Chondrocyte (in vitro differentiated cells): ENCODE results near the gene SDC1. TPM values are rescaled to one million over a fixed set of nuclear protein-coding genes. Genes with fewer than 3 reads are reported as not detected.

ENCODE experiments used
- DNase-seq: peaks from one replicate; pipeline ENCODE4 v3.0.0; 2021; ENCODE audit warnings: mixed read lengths, low spot score
- H3K27ac Mint-ChIP-seq: one replicate; pipeline ENCODE4 v1.8.0; 2021; ENCODE audit warnings: mild to moderate bottlenecking, moderate library complexity, mixed read lengths; ENCODE audit not compliant: unreplicated experiment
- H3K27me3 Mint-ChIP-seq: 2 replicates; pipeline ENCODE4 v1.8.0; 2021; ENCODE audit warnings: low read depth, mixed read lengths
- H3K36me3 Mint-ChIP-seq: 2 replicates; pipeline ENCODE4 v1.8.0; 2021; ENCODE audit warnings: low read depth, mixed read lengths
- H3K4me1 Mint-ChIP-seq: 2 replicates; pipeline ENCODE4 v1.8.0; 2021; ENCODE audit warnings: low read depth, mild to moderate bottlenecking, mixed read lengths
- H3K4me3 Mint-ChIP-seq: one replicate; pipeline ENCODE4 v1.8.0; 2021; ENCODE audit warnings: mild to moderate bottlenecking, moderate library complexity, mixed read lengths; ENCODE audit not compliant: unreplicated experiment
- H3K9me3 Mint-ChIP-seq: 2 replicates; pipeline ENCODE4 v1.8.0; 2021; ENCODE audit warnings: low read depth, mixed read lengths
- total RNA-seq: library from RNA; stranded (reverse); gene quantifications from 3 replicates; pipeline ENCODE4 v1.2.1, GENCODE V29; 2021
- TF ChIP-seq, protein P1 (sequence below): fragments of 200-600 bp; sonication (generic); IDR thresholded peaks from 2 replicates; pipeline ENCODE4 v1.5.0; 2021; ENCODE audit warnings: antibody characterized with exemption, mild to moderate bottlenecking, moderate library complexity

SDC1 gene
- total RNA-seq, 1 donor from 2014 or later, result 13.2 TPM

DNA sequence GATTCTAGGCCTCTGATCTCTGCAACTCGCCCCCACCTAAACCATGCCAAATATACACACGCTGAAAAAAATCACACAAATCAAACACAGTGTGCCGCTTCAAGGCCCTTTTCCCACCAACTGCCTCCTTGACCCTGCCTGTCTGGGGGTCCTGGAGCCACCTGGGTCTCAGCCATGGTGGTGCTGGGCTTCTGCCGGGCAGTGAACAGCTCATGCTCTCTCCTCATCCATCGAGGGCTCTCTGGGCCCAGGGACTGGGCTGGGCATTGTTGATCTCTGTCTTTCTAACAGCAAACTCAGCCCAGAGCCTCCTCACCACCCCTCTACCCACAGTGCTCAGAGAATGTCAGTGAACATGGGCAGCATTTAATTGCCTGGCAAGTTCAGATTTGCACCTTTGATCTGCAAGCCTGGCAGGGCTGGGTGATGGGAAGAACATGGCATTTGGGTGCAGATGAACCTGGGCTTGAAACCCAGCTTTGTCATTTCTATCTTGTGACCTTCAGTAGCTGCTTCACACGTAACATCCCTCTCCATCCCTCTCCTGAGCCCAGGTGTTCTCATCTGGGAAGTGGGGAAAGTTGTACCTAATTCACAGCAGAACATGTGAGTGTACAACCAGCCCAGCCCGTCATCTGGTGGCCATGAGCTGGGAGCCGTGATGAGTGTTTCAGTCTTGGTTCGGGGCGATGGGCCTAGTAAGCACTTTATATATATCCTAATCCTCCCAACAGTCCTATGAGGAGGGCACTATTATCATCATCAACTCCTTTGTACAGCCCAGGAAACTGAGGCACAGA, 46.1 kb downstream of the SDC1 start:
- Mint-ChIP-seq H3K27ac (no peak overlapping the region), H3K9me3 (no peaks in the 10 kb centered on the region), H3K4me3 (no peak overlapping the region), H3K4me1 (peaks cover 8% of the 10 kb centered on the region), H3K36me3 (no peaks in the 10 kb centered on the region), H3K27me3 (no peaks in the 10 kb centered on the region)
- peak; percentile 82 for DNase-seq
- TF ChIP-seq, protein P1, sequence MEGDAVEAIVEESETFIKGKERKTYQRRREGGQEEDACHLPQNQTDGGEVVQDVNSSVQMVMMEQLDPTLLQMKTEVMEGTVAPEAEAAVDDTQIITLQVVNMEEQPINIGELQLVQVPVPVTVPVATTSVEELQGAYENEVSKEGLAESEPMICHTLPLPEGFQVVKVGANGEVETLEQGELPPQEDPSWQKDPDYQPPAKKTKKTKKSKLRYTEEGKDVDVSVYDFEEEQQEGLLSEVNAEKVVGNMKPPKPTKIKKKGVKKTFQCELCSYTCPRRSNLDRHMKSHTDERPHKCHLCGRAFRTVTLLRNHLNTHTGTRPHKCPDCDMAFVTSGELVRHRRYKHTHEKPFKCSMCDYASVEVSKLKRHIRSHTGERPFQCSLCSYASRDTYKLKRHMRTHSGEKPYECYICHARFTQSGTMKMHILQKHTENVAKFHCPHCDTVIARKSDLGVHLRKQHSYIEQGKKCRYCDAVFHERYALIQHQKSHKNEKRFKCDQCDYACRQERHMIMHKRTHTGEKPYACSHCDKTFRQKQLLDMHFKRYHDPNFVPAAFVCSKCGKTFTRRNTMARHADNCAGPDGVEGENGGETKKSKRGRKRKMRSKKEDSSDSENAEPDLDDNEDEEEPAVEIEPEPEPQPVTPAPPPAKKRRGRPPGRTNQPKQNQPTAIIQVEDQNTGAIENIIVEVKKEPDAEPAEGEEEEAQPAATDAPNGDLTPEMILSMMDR, result no peak

DNA sequence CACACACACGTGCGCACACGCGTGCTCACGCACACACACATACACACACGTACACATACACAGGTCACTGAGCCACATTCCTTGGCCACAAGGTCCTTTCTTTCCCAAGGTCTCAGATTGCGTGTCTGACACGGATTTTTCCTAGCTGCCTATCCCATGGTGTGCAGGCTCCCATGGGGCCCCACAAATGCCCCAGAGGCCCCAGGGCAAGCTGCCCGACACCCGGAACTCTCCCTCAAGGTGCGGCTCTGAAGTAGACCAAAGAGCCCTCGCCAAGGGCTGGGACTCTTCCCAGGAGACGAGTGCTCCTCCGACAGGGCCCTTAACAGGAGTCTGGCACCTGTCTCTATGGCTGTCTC, 46.7 kb downstream of the SDC1 start:
- Mint-ChIP-seq H3K9me3 (no peaks in the 10 kb centered on the region), H3K36me3 (no peaks in the 10 kb centered on the region), H3K4me3 (no peak overlapping the region), H3K4me1 (peaks cover 8% of the 10 kb centered on the region), H3K27ac (no peak overlapping the region), H3K27me3 (no peaks in the 10 kb centered on the region)
- peak; percentile 70 for DNase-seq
- TF ChIP-seq, protein P1, result no peak

DNA sequence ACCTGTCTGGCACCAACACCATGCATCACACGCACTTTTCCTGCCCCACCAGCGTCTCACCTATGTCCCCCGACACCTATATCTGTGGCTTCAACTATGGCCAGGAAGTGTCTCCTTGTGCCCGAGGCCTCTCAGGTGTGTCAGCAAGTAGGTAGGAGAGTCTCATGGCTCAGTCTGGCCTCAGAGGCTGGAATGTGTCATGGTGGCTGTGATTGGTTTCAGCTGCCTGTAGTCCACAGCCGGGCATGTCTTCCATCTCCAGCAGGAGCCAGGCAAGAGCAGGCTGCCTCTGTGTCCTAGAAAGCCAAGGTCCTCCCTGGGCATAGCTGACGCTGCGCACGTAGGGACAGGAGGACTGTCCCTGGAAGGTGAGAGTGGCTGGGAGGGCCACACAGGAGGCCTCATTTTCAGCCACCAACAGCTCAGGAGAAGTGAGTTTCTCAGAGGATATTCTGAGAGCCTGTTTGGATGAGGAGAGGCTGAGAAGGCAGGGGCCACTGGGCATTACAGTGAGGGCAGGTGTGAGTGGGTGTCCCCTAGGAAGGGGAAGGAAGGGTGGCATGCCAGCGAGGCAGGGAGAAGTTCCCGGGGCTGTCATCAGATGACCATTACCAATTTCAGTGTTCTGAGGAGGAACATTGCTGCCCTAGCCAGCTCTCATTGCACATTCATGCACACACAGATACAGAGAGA, 47.2 kb downstream of the SDC1 start:
- TF ChIP-seq, protein P1, result no peak
- Mint-ChIP-seq H3K27me3 (no peaks in the 10 kb centered on the region), H3K4me3 (no peak overlapping the region), H3K27ac (no peak overlapping the region), H3K9me3 (no peaks in the 10 kb centered on the region), H3K4me1 (peaks cover 7% of the 10 kb centered on the region), H3K36me3 (no peaks in the 10 kb centered on the region)
- peak; percentile 47 for DNase-seq

DNA sequence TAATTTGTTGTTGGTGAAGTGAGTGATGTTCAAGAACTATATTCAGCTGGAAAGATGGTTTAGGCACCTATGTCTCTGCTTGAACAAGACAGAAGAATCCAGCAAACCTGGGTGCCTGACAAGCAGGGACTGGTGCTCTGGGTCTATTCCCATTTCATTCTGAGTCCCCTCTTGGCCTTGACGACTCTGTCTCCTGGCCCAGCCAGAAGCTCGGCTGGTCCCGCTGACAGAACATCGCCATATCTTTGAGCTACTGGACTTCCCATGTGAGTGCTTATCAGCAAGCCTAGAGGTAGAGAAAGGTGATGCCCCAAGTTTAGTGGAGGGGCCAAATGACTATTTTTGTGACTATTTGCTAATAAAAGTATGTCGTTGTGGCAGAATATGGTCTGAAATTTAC, 48.2 kb downstream of the SDC1 start:
- TF ChIP-seq, protein P1, result no peak
- no peaks in the 10 kb centered on the region for H3K27me3 Mint-ChIP-seq
- no peak overlapping the region for H3K27ac Mint-ChIP-seq
- H3K4me1 Mint-ChIP-seq, result no peaks in the 10 kb centered on the region
- H3K9me3 Mint-ChIP-seq, result no peaks in the 10 kb centered on the region
- no peaks in the 10 kb centered on the region for H3K36me3 Mint-ChIP-seq
- DNase-seq, result no peak
- no peak overlapping the region for H3K4me3 Mint-ChIP-seq

DNA sequence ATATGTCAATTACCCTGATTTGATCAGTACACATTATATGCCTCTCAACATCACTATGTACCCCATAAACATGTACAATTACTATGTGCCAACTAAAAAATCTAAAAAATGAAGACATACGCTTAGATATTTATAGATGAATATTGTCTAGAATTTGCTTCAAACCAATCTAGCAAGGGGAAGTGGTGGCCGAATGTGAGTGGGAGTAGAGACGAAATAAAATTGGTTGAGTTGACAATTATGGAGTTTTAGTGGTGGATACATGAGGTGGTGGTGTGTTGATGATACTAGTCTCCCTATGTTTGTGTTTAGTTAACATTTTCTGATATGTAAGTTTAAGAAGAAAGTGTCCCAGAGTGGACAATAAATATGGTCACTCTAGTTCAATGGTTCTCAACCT, 49.0 kb downstream of the SDC1 start:
- Mint-ChIP-seq H3K27me3 (no peaks in the 10 kb centered on the region), H3K4me3 (no peak overlapping the region), H3K36me3 (no peaks in the 10 kb centered on the region), H3K27ac (no peak overlapping the region), H3K4me1 (no peaks in the 10 kb centered on the region), H3K9me3 (no peaks in the 10 kb centered on the region)
- no peak for DNase-seq
- TF ChIP-seq, protein P1, result no peak
